Activated T-cell treated with anti-CD3 and anti-CD28 coated beads, Interleukin-2, amount 50 U/mL, for 24 hours (primary cell): ENCODE results near the gene MCEMP1.

ENCODE experiments used
- DNase-seq: peaks from one replicate; pipeline ENCODE4 v3.0.0-alpha.2; 2020
- H3K27ac Mint-ChIP-seq: 2 replicates; pipeline ENCODE4 v1.8.0; 2020; ENCODE audit warnings: mild to moderate bottlenecking, mixed read lengths
- H3K27me3 Mint-ChIP-seq: 2 replicates; pipeline ENCODE4 v1.8.0; 2020; ENCODE audit warnings: mixed read lengths
- H3K36me3 Mint-ChIP-seq: 2 replicates; pipeline ENCODE4 v1.8.0; 2020; ENCODE audit warnings: low read depth, mixed read lengths
- H3K4me1 Mint-ChIP-seq: 2 replicates; pipeline ENCODE4 v1.8.0; 2020; ENCODE audit warnings: low read depth, mixed read lengths
- H3K4me3 Mint-ChIP-seq: 2 replicates; pipeline ENCODE4 v1.8.0; 2020; ENCODE audit warnings: mild to moderate bottlenecking, moderate library complexity, mixed read lengths
- H3K9me3 Mint-ChIP-seq: 2 replicates; pipeline ENCODE4 v1.8.0; 2020; ENCODE audit warnings: mixed read lengths

MCEMP1 gene

DNA sequence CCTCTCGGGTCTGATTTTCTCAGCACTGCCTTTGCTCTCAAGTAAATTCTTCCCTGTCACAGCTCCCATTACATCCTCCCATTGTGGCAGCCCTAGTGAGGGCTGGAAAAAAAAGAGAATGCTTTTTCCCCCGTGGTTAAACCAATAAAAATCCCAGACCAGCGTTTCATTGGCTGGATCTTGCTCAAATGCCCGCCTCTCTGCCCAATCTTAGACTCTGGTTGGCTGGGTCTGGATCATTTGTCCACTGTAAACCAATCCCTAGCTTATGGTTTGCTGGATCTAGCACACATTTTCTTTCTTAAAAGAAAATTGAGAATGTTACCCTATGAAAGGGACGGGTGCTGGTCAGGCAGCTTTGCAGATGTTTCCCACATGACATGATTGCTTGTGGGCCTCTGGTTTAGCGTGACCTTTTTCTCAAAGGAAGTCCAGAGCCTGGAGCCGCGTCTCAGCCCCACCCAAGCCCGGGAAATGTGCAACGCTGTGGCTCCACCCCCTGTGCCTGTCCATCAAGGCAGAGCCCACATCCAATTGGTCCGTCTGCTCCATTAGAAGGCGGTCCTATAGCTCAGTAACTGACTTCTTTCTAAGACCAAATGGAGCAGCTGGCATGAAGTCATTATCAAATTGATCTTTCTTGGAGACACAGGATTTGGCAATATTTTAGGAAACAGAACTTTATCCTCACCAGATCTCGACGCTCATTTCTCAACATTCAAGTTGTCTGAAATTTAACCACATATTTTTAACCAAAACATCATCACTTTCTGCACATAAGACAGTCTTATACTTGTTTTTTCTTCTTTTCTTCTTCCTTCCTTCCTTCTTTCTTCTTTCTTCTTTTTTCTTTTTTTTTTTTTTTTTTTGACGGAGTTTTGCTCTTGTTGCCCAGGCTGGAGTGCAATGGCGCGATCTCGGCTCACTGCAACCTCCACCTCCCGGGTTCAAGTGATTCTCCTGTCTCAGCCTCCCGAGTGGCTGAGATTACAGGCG, 2.6 kb upstream of the MCEMP1 start:
- no peaks in the 10 kb centered on the region for H3K9me3 Mint-ChIP-seq
- peak; percentile 60 for DNase-seq
- no peaks in the 10 kb centered on the region for H3K36me3 Mint-ChIP-seq
- peaks cover 50% of the 10 kb centered on the region for H3K4me1 Mint-ChIP-seq
- no peak overlapping the region for H3K4me3 Mint-ChIP-seq
- H3K27me3 Mint-ChIP-seq = peaks cover 76% of the 10 kb centered on the region
- H3K27ac Mint-ChIP-seq = no peak overlapping the region

DNA sequence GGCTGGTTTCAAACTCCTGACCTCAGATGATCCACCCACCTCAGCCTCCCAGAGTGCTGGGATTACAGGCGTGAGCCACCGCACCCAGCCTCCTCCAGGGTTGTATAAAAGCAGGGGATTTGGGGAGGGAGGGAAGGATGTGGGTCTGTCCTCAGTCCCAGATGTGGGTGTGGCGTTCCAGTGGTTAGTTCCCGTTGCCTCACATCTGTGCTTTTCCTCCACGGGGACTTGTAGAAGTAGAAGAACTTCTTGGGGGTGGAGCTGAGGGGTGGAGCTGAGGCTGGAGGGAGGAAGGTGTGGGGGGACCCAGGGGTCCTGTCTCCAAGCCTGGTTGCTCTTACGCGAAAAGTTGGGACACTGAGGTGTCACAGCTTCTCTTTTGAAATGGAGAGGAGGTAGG, 514 bp upstream of the MCEMP1 start:
- Mint-ChIP-seq H3K36me3 (peaks cover 3% of the 10 kb centered on the region), H3K27me3 (peaks cover 60% of the 10 kb centered on the region), H3K4me3 (no peak overlapping the region), H3K27ac (no peak overlapping the region), H3K4me1 (peaks cover 51% of the 10 kb centered on the region), H3K9me3 (no peaks in the 10 kb centered on the region)
- DNase-seq = no peak

DNA sequence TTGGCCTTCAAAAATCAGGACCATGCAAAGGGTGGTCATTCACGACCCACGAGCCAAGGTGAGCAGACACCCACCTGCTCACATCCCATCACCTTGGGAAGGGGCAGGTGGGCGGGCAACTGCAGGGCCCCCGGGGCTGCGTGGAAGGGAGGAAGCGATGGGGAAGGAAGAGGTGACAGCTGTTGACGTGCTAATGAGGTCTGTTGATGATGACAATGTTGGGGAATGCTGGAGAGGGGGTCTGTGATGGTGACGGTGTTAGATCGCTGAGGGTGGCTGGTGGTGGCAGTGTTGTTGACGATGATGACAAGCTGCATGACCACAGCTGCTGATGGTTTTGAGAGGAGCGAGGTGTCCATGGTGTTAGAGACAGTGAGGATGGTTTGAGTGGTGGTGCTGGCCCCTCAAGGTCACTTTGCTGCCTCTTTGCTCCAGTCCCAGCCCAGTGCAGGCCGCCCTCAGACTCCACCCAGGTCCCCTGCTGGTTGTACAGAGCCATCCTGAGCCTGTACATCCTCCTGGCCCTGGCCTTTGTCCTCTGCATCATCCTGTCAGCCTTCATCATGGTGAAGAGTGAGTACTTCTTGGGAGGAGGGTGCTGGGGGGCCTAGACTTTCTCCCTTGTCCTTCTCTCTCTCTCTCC, 900 bp downstream of the MCEMP1 start:
- Mint-ChIP-seq H3K27ac (no peak overlapping the region), H3K4me3 (no peak overlapping the region), H3K4me1 (peaks cover 64% of the 10 kb centered on the region), H3K9me3 (no peaks in the 10 kb centered on the region), H3K27me3 (peaks cover 49% of the 10 kb centered on the region), H3K36me3 (peaks cover 13% of the 10 kb centered on the region)
- DNase-seq = no peak

DNA sequence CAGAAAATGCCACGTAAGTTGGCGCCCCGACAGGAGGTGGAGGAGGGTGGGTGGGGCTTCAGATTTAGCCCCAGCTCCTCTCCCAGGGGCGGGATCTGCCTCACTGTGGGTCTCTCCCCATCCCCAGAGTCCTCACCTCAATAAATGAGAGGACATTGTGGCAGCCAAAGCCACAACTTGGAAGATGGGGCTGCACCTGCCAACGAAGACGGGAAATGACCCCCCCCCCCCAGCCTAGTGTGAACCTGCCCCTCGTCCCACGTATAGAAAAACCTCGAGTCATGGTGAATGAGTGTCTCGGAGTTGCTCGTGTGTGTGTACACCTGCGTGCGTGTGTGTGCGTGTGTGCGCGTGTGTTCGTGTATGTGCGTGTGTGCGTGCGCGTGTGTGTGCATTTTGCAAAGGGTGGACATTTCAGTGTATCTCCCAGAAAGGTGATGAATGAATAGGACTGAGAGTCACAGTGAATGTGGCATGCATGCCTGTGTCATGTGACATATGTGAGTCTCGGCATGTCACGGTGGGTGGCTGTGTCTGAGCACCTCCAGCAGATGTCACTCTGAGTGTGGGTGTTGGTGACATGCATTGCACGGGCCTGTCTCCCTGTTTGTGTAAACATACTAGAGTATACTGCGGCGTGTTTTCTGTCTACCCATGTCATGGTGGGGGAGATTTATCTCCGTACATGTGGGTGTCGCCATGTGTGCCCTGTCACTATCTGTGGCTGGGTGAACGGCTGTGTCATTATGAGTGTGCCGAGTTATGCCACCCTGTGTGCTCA, 2.3 kb downstream of the MCEMP1 start:
- Mint-ChIP-seq H3K27me3 (peaks cover 37% of the 10 kb centered on the region), H3K9me3 (no peaks in the 10 kb centered on the region), H3K4me3 (peak overlapping the region; percentile 89), H3K36me3 (peaks cover 25% of the 10 kb centered on the region), H3K27ac (peak overlapping the region; percentile 96), H3K4me1 (peaks cover 64% of the 10 kb centered on the region)
- DNase-seq = peak; percentile 71

DNA sequence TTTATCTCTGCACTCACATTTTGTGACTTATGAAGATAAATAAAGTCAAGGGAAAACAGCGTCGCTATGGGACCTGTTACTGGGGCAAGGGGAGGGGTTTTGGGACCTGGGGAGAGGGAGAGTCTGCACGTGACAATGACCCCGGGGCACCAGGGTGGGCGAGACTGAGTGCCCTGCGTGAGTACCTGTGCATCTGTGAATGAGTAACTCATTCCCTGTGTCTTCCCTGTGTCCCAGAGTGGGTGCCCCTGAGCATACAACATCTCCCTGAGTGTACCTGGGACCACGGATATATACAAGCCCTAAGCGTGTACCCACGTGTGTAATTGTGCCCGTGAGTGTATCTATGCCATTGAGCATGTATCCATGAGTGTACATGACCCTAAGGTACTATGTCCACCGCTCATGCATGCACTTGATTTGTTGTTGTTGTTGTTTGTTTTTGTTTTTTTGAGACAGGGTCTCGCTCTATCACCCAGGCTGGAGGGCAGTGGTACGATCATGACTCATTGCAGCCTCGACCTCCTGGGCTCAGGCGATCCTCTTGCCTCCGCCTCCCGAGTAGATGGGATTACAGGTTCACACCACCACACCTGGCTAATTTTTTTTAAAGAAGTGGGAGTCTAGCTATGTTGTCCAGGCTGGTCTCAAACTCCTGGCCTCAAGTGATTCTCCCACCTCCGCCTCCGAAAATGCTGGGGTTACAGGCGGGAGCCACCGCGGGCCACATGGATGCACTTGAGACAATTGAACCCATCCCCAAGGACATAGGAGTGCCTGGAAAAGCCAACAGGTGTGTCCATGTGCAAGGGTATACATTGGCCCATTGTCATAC, 3.1 kb downstream of the MCEMP1 start:
- Mint-ChIP-seq H3K36me3 (peaks cover 25% of the 10 kb centered on the region), H3K27ac (peak overlapping the region; percentile 96), H3K27me3 (peaks cover 31% of the 10 kb centered on the region), H3K4me1 (peaks cover 59% of the 10 kb centered on the region), H3K4me3 (peak overlapping the region; percentile 89), H3K9me3 (no peaks in the 10 kb centered on the region)
- DNase-seq = no peak

DNA sequence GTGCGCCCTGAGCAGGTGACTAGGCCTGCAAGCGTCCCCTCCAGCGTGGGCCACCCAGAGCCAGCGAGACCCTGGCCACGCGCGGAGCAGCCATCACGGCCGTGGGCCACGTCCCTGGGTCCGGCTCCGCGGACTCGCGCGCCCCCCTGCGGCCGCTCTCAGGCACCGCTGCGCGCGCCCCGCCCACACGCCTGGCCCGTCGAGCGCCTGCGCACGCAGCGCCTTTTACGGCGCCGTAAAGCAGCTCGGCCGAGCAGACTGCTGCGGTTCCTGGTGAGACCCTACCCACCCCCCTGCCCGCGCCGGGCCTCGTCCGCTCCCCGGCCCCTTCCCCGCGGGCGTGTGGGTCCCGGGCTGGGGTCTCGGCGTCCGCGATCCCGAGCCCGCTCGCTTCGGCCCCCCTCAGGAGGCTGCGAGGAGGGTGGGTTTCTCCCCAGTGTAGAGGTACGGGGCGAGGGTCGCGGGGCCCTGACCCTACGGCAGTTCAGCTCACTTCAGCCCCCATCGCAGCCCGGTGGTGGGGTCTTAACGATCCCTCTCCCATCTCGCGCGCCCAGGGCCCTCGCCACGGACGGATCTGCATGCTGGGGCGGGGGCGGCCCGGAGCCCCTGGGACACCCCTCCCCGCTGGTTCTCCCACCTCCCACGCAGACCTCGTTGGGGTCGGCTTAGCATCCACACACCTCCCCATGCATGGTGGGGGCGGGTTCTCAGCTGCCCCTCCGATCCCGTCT, 3.9 kb downstream of the MCEMP1 start, which contains the start of gene TRAPPC5:
Gene TRAPPC5 (plus strand): TSS at position 228 of the 734 bp plus-strand sequence. CDS start 1,421 bp downstream, outside the sequence.
- peak within 1 kb of the TSS; percentile 96 for H3K27ac Mint-ChIP-seq
- no peaks in the 10 kb centered on the region for H3K9me3 Mint-ChIP-seq
- peaks cover 29% of the 10 kb centered on the region for H3K27me3 Mint-ChIP-seq
- peak within 1 kb of the TSS; percentile 89 for H3K4me3 Mint-ChIP-seq
- peak; percentile 94 for DNase-seq
- H3K36me3 Mint-ChIP-seq = peaks cover 28% of the 10 kb centered on the region
- peaks cover 58% of the 10 kb centered on the region for H3K4me1 Mint-ChIP-seq

DNA sequence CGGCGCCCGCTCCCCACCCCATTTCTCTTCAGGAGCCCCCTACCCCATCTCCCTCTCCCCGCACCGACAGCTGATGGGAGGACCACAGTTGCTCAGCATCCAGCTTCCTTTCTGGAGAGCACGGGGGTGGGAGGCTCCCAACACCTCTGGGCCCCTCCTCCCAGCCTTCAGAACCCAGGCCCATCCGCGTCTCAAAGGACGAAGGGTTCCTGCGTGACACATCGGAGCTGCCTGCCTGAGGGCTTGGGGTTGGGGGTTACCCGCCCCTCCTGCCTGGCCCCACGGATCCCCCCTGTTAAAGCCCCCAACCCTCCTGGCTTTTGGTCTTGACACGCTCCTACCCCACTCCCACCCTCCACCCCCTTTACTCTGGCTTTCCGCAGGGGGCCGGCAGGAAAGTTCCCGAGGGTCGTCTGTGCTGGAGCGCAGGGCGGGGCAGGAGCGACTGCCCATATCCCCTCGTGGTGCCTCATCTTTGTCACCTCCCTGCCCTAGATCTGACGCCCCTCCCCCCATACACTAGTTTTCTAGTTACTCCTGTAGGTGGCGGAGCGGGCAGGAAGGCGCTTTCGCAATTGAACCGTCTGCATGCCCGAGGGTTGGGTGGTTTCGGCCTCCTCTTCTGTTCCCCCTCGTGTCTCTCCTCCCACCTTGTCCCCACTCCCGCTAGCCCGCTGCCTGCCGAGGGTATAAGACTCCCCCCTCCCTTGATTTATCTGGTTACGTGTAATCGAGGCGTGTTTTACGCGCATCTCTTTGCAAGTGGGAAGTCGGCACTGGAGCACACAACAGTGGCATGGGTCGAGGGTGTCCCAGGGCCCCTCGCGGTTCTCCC, 4.7 kb downstream of the MCEMP1 start:
- Mint-ChIP-seq H3K27me3 (peaks cover 22% of the 10 kb centered on the region), H3K36me3 (peaks cover 28% of the 10 kb centered on the region), H3K27ac (peak overlapping the region; percentile 96), H3K4me1 (peaks cover 53% of the 10 kb centered on the region), H3K9me3 (no peaks in the 10 kb centered on the region), H3K4me3 (peak overlapping the region; percentile 89)
- peak; percentile 84 for DNase-seq

DNA sequence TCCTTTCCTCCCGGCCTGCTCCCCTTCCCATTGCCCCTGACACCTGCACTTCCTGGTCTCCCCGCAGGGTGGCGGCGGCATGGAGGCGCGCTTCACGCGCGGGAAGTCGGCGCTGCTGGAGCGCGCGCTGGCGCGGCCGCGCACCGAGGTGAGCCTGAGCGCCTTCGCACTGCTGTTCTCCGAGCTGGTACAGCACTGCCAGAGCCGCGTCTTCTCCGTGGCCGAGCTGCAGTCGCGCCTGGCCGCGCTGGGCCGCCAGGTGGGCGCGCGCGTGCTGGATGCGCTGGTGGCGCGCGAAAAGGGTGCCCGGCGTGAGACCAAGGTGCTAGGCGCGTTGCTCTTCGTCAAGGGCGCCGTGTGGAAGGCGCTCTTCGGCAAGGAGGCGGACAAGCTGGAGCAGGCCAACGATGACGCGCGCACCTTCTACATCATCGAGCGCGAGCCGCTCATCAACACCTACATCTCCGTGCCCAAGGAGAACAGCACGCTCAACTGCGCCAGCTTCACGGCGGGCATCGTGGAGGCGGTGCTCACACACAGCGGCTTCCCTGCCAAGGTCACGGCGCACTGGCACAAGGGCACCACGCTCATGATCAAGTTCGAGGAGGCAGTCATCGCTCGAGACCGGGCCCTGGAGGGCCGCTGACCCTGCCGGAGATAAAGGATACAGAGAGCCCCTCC, 5.4 kb downstream of the MCEMP1 start:
- Mint-ChIP-seq H3K9me3 (no peaks in the 10 kb centered on the region), H3K4me1 (peaks cover 47% of the 10 kb centered on the region), H3K27ac (no peak overlapping the region), H3K27me3 (peaks cover 15% of the 10 kb centered on the region), H3K4me3 (peak overlapping the region; percentile 89), H3K36me3 (peaks cover 28% of the 10 kb centered on the region)
- no peak for DNase-seq

DNA sequence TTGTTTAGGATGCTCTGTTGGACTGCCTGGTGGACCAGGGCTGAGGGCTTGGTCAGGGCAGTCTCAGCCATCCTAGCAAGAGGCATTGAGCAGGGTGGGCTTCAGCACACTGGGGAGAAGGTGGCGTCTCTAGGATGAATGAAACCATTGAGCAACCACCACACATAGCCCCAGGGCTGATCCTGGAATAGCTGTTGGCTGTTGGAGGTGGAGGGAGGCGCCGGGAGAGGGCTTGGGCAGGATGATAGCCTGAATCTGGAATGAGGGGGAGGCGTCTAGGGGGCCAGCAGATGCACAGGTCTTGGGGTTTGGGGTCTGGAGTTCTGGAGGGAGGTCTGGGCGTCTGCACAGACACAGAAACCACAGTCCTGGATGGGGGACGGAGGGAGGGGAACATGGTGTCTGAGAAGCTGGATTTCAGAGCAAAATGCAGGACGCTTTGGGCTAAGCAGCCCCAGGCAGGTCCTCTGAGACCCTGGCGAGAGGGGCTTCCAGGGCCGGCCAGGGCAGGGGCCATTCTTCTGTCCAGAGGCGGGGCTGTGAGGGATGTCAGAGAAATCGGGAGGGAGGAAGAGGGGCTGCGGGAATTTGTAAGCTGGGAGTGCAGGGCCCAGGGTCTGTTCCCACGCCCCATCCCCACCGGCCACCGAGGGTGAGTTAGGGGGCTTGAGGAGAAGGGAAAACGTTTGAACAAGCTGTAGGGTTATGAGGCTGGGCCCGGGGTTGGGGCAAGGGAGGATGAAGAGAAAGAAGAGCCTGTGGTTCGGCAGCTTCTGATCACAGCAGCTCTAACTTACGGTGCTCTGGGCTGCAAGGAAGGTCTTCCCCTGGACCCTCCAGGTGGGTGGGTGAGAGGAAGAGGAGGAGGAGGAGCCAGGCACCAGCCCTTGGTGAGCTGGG, 8.9 kb downstream of the MCEMP1 start:
- Mint-ChIP-seq H3K4me3 (no peak overlapping the region), H3K27me3 (peaks cover 4% of the 10 kb centered on the region), H3K9me3 (no peaks in the 10 kb centered on the region), H3K36me3 (peaks cover 28% of the 10 kb centered on the region), H3K27ac (no peak overlapping the region), H3K4me1 (peaks cover 19% of the 10 kb centered on the region)
- DNase-seq = no peak

DNA sequence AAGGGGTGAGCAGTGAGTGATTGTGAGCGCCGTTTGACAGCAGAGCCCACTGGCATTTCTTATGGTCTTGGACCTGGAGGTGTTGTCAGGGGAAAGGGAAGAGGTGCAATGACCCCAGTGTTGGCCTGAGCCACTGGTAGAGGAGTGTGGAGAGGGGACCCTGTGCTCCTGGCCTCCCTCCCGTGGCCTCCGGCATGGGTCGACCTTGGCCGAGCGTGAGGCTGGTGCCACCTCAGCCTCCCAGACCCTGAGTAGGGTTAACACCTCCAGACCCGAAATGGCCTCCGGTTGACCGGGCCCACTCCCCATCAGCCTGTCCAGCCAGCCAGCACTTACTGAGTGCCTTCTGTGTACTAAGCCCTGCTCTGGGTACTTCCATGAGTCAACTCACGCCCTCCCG, 10.3 kb downstream of the MCEMP1 start:
- Mint-ChIP-seq H3K27me3 (peaks cover 4% of the 10 kb centered on the region), H3K36me3 (peaks cover 20% of the 10 kb centered on the region), H3K9me3 (no peaks in the 10 kb centered on the region), H3K4me1 (peaks cover 9% of the 10 kb centered on the region), H3K27ac (no peak overlapping the region), H3K4me3 (no peak overlapping the region)
- no peak for DNase-seq

DNA sequence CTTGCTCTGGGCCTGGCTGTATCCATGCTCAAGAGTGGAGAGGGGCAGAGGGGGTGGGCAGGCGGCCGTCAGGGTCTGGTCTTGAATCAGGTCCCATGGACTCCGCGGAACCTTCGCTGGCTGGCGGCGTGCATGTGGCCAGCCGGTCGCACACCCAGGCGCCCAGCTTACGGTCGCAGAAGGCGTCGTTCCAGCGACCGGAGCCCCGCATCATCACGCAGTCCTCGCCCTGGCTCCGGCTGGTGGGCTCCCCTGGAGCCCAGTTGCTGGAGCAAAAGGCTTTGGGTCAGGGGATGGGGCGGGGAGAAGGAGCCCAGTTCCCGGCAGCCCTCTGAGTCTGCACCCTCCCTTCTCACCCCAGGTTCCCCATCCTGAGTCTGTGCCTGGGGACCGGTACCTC, 12.3 kb downstream of the MCEMP1 start:
- H3K9me3 Mint-ChIP-seq = no peaks in the 10 kb centered on the region

More for the DNA sequence above, 12.3 kb downstream of the MCEMP1 start:
- H3K36me3 Mint-ChIP-seq = peaks cover 3% of the 10 kb centered on the region
- H3K4me1 Mint-ChIP-seq = peaks cover 2% of the 10 kb centered on the region
- no peak overlapping the region for H3K4me3 Mint-ChIP-seq
- H3K27ac Mint-ChIP-seq = no peak overlapping the region
- DNase-seq = no peak
- peaks cover 6% of the 10 kb centered on the region for H3K27me3 Mint-ChIP-seq
